ENCODE results near the gene SLC37A1.

Gene SLC37A1

DNA sequence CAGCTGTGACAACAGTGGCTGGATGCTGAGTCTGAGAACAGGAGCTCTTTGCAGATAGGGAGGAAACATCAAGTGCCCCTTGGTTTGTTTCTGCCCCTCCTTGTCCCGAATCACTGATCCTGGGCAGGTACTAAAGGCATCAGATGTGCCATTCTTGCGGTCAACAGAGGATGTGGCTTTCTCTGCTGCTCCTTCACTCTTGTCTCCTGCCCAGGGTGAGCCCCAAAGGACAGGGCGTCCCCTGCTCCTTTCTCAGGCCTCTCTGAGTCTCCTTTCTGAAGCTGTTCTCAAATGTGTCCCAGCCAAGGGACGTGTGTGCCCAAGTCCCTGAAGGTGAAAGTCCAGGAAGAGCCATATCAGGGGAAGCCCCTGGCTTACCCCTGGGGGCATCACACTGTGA, 31.7 kb downstream of the SLC37A1 start:
- no peak for DNase-seq (ENCODE audit: low spot score)

DNA sequence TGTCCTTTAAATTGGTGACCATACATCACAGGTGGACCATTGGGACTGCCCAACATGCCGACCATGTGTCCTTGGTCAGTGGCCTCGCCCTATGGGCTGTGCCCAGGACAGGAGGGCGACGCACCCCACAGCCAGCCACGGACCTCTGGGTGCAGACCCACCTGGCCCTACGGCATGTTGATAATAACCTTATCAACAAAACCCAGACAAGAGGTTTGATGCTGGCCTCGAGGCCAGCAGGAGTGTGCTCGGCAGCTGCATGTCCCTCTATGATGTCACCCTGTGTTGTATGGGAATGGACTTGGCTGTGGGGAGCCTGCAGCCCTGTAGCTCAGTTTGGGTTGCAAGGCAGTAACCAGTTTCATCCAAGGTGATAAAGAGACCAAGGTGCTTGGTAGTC, 32.1 kb downstream of the SLC37A1 start:
- DNase-seq (ENCODE audit: low spot score), result no peak

DNA sequence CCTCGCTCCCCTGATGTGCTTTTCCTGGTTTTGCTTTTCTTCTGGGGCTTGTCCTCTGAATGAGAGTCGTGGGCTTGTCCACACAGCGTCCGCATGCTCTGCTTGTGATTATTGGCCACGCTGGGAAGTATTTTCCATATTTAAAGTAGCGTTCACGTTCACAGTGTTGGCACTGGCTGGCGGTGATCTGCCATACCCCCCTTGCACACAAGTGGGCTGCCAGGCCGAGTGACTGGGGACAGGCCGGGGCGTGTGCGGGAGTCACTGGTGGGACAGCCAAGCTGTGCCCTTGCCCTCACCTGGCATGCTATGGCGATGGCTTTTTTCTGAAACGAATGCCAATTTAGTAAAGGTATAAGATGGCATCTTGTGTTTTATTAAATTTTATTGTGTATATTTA, 32.8 kb downstream of the SLC37A1 start:
- DNase-seq (ENCODE audit: low spot score), result no peak

DNA sequence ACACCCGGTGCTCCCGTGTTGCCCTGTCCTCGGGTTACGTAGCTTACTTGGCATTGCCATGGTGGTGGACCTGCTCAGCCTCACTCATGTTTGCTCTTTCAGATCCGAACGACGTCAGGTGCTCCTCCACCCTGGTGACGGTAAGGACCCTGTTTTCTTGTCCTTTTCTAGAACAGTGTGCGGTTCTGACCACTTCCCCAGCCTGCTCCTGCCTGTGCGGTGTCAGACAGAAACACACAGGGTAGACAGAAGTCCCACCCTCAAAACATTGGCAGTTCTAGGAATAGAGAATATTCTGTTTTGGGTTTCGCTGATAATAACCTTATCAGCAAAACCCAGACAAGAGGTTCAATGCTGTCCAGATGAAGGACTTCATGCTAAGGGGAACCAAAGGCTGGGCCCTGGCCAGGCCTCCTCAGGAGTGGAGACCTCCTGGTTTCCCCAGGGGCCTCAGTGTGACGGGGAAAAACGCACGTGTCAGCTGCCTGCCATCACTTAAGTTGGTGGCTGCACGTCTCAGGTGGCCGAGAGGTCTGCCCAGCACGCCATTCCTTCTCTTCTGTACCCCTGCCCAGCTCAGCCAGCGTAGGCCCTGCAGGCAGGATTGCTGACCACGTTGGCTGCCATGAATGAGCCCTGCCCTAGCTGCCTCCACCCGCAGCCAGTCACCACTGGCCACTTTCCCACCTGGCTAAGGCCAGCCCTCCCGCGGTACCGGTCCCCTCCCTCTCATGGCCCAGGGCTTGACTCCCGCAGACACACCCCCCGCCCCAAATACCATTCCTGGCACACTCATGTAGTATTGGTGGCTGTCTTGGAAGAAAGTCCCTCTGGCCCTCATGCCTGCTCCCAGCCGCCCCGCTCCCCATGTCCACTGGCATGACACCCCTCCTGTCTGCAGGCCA, 33.6 kb downstream of the SLC37A1 start:
- DNase-seq (ENCODE audit: low spot score), result no peak

DNA sequence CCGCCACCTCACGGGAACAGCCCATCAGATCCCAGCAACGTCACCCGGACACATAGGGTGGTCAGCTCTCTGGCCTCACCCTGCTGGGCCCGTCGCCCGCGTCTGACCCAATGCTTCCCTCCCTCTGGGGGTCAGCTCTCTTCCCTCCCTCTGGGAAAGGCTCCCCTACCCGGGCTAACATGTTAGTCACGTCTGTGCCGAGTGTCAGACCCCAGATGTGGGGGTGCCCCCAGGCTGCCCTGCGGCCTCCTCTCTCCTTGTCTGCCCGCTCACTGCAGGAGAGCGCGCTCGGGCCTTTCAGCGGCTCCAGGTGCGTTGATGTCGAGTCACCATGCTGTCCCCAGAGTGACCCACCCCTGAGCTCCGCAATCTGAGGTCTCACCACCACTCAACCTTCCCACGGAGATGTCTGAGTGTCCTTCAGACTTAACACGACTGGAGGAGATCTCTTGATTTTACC, 34.3 kb downstream of the SLC37A1 start:
- no peak for DNase-seq (ENCODE audit: low spot score)

DNA sequence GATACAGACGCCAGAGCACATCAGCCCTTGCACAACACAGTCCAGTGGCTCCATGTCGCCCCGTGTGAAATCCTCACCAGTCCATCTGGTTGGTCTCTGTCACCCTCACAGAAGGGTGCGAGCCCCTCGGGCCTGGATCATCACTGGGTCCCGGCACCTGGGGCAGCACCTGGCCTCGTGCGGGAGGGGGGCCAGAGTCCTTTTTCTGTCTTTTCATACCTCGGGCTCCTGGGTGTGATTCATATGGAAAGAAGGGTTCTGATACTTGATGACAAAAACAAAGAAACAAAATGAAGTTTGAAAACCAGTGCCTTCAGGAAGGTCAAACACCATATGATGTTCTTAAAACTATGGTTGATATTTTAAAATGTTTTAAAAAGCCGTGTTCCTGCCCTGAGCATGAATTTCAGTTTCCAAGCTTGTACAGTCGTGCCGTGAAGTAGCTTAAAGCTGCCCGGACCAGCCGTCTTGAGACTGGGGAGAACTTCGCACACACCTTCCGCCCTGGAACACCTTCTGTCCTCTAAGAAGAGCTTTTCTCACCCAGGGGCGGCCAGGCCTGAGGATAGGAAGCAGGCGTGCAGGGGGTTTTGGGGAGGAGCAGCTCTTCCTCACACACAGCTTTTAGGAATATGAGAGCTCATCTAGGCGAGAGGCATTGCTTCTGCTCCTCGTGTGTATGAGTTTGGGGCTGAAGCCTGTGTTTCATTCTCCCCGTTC, 35.2 kb downstream of the SLC37A1 start:
- no peak for DNase-seq (ENCODE audit: low spot score)

DNA sequence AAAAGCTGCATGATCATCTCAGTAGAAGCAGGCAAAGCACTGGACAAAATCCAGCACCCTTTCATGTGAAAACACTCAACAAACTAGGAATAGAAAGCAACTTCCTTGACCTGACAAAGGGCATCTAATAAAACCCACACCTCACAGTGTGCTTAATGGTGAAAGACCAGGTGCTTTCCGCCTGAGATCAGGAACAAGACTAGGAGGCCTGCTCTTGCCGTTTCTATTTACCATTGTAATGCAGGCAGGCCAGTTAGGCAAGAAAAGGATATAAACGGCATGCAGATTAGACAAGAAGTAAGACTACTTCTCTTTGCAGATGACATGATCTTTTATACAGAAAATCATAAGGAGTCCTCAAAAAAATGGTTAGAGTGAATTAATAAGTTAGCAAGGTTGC, 37.2 kb downstream of the SLC37A1 start:
- DNase-seq (ENCODE audit: low spot score), result no peak

DNA sequence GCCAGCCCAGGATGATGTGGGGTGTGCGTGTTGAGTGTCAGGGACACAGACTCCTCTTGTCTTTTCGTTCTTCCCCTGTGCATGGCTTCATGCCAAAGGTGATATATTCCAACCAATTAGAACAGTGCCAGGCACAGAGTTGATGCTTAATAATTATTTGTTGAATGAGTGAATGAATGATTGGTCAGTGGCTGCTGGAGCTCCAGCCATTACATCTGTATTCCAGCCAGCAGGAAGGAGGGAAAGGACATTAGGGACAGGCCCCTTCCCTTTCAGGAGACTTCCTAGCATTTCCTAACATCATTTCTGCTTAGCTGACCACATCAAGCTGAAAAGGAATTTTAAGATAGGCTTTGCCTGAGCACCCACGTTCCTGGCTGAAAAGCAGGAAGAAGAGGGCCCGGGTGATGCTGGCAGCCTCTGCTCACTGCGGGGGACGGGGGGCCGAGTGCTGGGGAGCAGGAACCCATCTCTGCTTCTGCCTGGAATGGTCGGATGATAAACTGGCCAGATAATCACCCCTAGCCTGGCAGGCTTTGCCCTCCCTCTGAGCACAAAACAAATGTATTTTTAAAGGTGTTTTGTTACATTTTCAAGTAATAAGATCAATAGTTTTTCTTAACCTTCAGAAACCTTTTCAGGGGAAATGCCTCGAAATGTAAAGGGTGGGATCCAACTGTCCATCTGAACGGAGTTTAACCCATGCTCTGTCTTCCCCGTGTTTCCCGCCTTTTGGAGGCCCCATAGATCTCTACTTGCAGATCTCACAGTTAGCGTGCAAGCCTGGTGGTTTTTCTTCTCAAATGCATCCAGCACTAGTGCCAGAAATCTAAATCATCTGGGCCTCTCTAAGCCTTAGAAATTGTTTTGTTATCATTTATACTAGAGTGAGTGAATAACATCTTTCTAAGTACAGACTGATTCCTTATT, 39.0 kb downstream of the SLC37A1 start:
- DNase-seq (ENCODE audit: low spot score), result no peak

DNA sequence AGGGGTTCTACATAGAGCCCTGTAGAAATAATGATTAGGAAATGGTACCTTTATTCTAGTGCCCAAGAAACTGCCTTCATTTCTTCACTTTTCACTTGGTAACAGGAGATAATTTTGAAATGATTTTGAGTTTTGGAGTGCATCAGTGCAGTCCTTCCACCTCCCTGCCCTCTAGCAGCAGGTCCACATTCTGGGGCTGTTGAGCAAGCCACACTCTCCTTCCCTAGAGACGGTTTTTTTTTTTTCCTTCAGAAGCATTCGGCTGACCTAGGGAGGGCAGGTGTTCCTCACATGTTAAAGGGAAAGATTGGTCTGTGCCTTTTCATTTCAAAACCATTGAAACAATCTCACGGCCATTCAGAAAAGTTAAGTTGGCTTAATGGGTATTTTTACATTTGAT, 39.8 kb downstream of the SLC37A1 start:
- no peak for DNase-seq (ENCODE audit: low spot score)

DNA sequence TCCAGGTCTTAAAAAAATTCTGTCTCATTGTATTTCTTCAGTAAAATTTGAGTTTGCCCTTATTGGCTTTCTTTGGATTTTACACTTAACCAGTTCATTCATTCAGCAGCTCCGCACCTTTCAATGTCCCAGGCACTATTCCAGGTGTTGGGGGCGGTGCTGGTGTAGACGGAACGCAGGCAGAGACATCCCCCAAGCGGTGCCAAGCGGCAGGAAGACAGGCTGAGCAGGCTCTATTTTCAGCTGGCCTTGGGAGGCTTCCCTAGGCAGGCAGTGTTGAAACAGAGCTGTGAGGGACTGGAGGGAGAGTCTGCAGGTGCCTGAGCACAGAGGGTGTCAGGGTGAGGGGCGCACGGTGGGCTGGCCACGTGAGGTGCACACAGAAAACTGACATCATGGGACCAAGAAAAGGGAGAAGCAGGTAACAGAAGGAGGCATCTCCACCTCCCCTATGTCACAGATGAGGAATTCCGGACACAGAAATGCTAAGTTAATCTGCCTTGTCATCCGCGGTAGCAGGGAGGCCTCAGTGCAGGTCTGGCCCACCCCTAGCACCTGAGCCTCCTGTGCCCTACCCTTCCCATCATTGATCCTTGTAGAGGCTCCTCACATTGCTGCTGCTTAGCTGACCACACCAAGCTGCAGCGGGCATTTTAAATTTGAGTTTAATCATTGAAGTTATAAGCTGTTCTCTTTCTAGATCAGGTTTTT, 40.8 kb downstream of the SLC37A1 start:
- no peak for DNase-seq (ENCODE audit: low spot score)

DNA sequence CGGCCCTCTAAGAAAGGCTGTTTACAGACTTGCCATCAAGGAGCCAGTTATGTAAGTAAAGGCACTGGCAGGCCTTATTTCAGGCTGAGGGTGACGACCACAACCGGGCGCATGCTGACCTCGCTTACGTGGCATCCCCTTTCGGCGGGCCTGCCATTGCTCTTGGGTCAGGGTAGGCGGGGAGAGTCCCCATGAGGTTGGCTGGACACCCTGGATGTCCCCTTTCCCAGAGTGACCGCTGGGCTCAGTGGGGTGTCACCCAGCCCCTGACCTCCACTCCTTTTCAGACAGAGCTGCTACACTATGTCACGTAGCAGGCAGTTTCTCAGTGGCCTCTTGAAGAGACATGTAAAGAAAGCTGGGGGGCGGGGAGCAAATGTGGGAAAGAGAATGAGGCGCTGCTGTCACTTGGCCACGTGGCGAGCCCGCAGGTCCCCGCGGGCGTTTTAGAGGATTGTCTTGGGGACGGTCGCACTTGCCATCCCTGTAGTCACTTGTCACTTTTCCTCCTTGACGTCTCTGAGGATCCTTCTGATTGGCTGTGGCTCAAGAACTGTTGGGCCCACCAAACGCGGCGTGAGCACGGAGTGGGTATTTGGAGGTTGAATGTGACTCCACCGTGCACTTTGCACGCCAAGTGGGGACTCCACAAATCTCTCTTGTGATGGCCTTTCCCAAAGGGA, 42.2 kb downstream of the SLC37A1 start:
- no peak for DNase-seq (ENCODE audit: low spot score)

DNA sequence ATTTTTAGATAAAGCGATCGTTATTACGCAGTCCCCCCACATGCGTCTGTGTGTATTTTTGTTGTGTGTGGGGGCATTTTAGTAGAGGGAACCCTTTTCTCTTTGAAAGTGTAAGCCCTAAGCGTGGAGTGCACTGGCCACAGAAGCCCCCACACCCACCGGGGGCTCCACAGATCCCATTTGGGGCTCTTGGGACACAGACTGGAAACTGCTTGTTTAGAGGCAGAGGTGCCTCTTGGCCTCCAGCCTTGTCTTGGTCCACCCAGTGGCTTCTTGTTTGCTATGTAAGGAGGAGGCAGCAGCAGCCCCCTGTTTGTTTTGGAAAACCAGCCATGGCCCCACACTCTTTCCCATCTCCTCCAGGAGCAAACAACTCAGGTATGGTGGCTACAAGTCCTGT, 42.8 kb downstream of the SLC37A1 start:
- DNase-seq (ENCODE audit: low spot score), result no peak

DNA sequence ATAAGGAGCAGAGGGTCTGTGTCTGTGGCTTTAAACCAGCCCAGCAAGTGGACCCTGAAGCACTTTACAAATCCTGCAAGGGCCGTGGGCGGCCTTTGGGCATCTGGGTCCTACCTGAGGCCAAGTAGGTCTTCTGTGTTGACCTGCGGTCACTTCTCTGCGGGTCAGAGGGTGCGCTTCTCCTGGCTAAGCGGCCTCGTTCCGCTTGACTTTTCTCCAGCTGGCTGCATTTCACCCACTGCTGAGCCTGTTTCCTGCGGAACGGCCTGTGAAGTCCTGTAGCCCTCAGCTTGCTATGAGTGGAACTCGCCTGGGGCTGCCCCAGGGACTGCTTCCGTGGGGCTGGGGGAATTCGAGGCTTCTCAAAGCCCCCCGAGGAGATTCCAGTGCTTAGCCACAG, 43.3 kb downstream of the SLC37A1 start:
- DNase-seq (ENCODE audit: low spot score), result no peak

DNA sequence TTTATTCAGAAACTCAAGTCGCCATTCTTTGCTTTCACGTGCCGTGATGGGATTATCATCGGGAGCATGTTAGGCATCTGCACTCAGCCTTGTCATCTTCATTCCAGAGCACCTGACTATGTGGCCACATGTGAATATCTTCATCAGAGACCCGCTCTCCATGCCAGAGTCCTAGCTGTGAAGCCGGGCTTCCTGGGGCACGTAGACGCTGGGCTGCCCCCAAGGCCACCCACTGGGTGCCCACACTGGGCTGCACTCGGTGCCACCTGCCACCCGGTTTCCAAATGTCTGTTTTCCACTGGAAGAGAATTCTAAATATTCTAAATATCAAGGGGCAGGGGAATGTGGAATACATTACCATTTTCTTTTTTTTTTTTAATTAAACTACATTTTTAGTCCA, 43.8 kb downstream of the SLC37A1 start:
- no peak for DNase-seq (ENCODE audit: low spot score)

DNA sequence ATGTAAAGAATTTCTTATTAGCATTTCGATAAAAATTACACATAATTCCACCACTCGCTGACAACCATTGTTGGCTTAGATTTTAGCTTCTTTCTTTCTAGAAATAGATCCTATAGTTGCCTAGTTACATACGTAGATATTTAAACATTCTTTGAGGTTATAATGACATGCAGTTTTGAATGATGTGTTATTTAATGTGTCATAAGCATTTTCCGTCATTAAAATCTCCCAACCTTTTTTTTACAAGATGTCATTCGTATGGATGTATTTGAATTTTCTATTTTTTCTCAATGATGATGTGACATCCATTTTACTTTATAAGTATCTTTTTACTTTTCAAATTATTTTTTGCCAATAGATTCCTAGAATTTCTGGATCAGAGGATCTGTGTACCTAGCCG, 44.7 kb downstream of the SLC37A1 start:
- DNase-seq (ENCODE audit: low spot score), result no peak

DNA sequence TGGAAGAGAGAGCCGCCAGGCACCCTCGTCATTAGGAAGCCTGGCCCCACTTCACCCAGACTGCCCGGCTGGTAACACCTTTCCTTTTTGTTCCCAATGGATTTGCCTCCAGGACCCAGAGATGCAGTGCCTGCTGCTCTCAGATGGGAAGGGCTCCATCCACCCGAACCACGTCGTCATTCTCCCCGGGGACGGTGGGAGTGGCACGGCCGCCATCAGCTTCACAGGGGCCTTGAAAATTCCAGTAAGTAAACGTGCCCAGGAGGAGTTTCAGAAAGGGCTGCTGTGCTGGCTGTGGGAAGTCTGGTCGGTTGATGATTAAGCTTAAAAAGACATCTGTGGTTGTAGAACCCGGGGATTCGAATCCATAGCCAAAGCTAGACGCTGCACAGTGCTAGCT, 45.2 kb downstream of the SLC37A1 start:
- no peak for DNase-seq (ENCODE audit: low spot score)

DNA sequence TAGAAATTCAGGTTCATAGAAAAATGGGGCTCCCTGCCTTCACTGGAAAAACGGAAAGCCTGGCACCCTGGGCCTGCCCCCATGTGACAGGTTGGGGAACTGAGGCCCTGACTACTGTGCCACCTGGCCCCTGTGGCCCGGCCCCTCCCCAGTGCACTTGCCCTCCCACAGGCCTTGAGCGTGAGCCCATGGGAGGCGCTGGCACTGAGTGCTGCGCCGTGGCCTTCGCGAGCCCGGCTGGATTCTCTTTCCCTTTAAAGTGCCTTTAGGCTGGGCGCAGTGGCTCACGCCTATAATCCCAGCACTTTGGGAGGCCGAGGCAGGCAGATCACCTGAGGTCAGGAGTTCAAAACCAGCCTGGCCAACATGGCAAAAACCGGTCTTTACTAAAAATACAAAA, 45.7 kb downstream of the SLC37A1 start:
- no peak for DNase-seq (ENCODE audit: low spot score)

DNA sequence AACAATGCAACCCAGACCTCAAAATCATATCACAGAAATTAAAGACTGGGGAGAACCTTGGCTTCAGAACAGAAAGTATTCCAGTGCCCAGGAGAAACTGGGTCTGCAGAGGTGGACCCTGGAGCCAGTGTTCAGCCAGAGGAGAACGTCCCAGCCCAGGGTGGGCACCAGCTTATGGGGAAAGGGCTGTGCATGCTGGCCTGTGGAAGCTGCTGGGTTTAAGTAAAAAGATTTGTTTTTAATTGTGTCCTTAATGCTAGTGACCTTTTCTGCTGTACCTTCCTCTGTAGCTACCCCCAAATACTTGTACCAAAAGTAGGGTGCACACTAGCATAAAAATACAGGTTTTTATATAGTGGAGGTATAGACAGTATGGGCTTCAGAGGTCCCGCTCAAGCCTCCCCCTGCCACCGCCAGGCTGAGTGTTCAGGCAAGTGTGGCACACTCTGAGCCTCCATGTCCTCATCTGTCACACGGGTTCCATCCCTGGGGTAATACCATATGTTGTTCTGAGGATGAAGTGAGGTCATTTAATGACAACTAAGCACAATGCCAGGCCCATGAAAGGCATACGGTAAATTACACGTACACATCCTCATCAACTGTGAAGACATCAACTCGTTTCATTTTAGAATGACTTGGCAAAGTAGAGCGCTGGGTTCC, 47.0 kb downstream of the SLC37A1 start:
- no peak for DNase-seq (ENCODE audit: low spot score)

DNA sequence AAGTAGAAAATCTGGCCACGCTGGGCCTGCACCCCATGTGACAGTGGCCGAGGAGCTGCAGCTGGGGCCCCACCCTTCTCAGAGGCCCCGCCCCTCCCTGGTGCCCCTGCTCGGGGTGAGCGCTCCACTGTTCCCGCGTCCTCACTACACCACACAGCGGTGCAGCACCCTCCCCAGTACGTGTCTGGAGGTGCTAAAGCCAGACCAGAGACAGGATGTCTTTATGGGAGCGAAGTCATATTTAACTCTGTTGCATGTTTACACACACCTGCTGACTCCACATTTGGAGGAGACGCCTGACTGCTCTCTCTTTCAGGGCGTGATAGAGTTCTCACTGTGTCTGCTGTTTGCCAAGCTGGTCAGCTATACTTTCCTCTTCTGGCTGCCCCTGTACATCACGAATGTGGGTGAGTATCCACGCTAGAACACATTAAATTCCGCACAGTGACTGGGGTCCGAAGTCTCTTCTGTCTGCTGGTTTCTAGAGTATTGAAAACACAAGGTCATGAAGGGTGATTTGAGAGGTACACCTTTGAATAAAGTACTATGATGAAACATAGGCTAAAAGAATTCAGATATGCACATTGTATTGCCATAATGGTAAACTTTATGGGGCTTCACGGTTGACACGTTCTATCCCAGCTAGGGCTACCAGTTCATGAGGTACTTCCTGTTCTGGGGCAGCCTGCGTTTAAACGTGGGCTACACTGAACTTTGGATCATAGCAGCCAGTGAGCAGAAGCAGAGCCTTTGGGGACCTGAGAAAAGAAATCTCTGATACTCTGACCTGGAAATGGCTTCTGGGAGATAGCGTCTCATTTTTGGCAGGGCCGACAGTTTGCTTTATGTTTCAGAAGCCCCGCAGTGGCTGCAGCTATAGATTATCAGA, 48.4 kb downstream of the SLC37A1 start:
- DNase-seq (ENCODE audit: low spot score), result no peak

DNA sequence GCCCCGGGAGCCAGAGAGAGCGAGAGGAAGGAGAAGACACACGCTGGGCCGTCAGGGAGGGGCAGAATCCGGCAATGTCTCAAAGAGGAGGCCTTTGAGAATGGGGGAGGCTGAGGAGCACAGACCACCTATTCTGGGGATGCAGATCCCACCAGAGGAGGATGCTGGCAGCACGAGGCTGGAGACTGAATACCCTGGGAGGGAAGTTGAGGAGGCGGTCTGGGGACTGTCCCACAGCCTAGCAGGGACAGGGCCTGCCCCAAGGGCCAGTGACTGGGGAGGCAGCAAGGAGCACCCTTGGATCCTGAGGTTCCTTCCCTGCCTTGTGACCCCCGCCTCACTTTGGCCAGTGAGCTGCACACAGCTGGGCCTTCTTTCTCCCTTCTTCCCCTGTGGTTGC, 49.2 kb downstream of the SLC37A1 start:
- DNase-seq (ENCODE audit: low spot score), result no peak
